ENCODE measurements around the gene SYNPO2L. TPM values are rescaled to one million over a fixed set of nuclear protein-coding genes. Genes with fewer than 3 reads are reported as not detected.
"Not testable (repeated sequence)": the region's sequence is repeated elsewhere in the genome, so short reads cannot be mapped to it uniquely, and the experiment has no call there.

Gene SYNPO2L
- total RNA-seq, 2 donors from 2014 or later: not detected

- H3K4me3 Mint-ChIP-seq: peak overlapping the region; percentile 91 to 93
- H3K27me3 Mint-ChIP-seq (ENCODE audit: low read depth): no peaks in the 10 kb centered on the region
- peak; percentile 20 to 70 for ATAC-seq (replicated peaks in 1 of 2)
- peak overlapping the region; percentile 73 for H3K27ac Mint-ChIP-seq
- H3K36me3 Mint-ChIP-seq (ENCODE audit: insufficient read depth in 2 of 2): peaks cover 3 to 6% of the 10 kb centered on the region in 2 donors
- DNase-seq: peak in 1 of 2 donors; percentile 28
- H3K9me3 Mint-ChIP-seq: no peaks in the 10 kb centered on the region
- peaks cover 18% of the 10 kb centered on the region for H3K4me1 Mint-ChIP-seq (ENCODE audit: low read depth)
Observed at GRCh38 chr10:73625004-73625883, 30.6 kb downstream of the SYNPO2L start.

- Mint-ChIP-seq H3K36me3 (ENCODE audit: insufficient read depth in 2 of 2) (peaks cover 3 to 6% of the 10 kb centered on the region in 2 donors), H3K4me3 (no peak overlapping the region), H3K9me3 (no peaks in the 10 kb centered on the region), H3K27me3 (ENCODE audit: low read depth) (no peaks in the 10 kb centered on the region), H3K4me1 (ENCODE audit: low read depth) (peaks cover 18% of the 10 kb centered on the region), H3K27ac (no peak overlapping the region)
- ATAC-seq (replicated peaks in 1 of 2) (no peak), DNase-seq (no peak)
Observed at GRCh38 chr10:73623056-73623455, 32.8 kb downstream of the SYNPO2L start.

GRCh38 chr10:73620974-73621373 is 34.9 kb downstream of the SYNPO2L start:
- not testable (repeated sequence) for H3K36me3 Mint-ChIP-seq (ENCODE audit: insufficient read depth in 2 of 2); ATAC-seq (replicated peaks in 1 of 2); H3K4me1 Mint-ChIP-seq (ENCODE audit: low read depth); H3K4me3 Mint-ChIP-seq; H3K9me3 Mint-ChIP-seq; H3K27me3 Mint-ChIP-seq (ENCODE audit: low read depth); H3K27ac Mint-ChIP-seq; DNase-seq

GRCh38 chr10:73617143-73617542 is 38.7 kb downstream of the SYNPO2L start:
- not testable (repeated sequence) for ATAC-seq (replicated peaks in 1 of 2); H3K27ac Mint-ChIP-seq; H3K4me3 Mint-ChIP-seq; H3K36me3 Mint-ChIP-seq (ENCODE audit: insufficient read depth in 2 of 2); H3K27me3 Mint-ChIP-seq (ENCODE audit: low read depth); H3K4me1 Mint-ChIP-seq (ENCODE audit: low read depth); H3K9me3 Mint-ChIP-seq; DNase-seq

GRCh38 chr10:73614720-73615119 is 41.1 kb downstream of the SYNPO2L start:
- DNase-seq (no peak), ATAC-seq (replicated peaks in 1 of 2) (no peak)
- Mint-ChIP-seq H3K4me3 (no peak overlapping the region), H3K9me3 (no peaks in the 10 kb centered on the region), H3K27me3 (ENCODE audit: low read depth) (no peaks in the 10 kb centered on the region), H3K4me1 (ENCODE audit: low read depth) (no peaks in the 10 kb centered on the region), H3K27ac (no peak overlapping the region), H3K36me3 (ENCODE audit: insufficient read depth in 2 of 2) (no peaks in the 10 kb centered on the region)

- no peak for DNase-seq
- H3K4me3 Mint-ChIP-seq: no peak overlapping the region
- ATAC-seq (replicated peaks in 1 of 2): no peak
- no peaks in the 10 kb centered on the region for H3K27me3 Mint-ChIP-seq (ENCODE audit: low read depth)
- H3K36me3 Mint-ChIP-seq (ENCODE audit: insufficient read depth in 2 of 2): no peaks in the 10 kb centered on the region
- no peaks in the 10 kb centered on the region for H3K4me1 Mint-ChIP-seq (ENCODE audit: low read depth)
- H3K27ac Mint-ChIP-seq: no peak overlapping the region
- H3K9me3 Mint-ChIP-seq: no peaks in the 10 kb centered on the region
Observed at GRCh38 chr10:73609116-73609515, 46.7 kb downstream of the SYNPO2L start.

- no peak overlapping the region for H3K4me3 Mint-ChIP-seq
- H3K36me3 Mint-ChIP-seq (ENCODE audit: insufficient read depth in 2 of 2): no peaks in the 10 kb centered on the region
- H3K27ac Mint-ChIP-seq: no peak overlapping the region
- H3K27me3 Mint-ChIP-seq (ENCODE audit: low read depth): no peaks in the 10 kb centered on the region
- ATAC-seq (replicated peaks in 1 of 2) (no peak), DNase-seq (no peak)
- H3K4me1 Mint-ChIP-seq (ENCODE audit: low read depth): no peaks in the 10 kb centered on the region
- no peaks in the 10 kb centered on the region for H3K9me3 Mint-ChIP-seq
Observed at GRCh38 chr10:73601486-73601921, 54.3 kb downstream of the SYNPO2L start.

GRCh38 chr10:73597346-73597745 is 58.5 kb downstream of the SYNPO2L start:
- no peak for ATAC-seq (replicated peaks in 1 of 2)
- no peaks in the 10 kb centered on the region for H3K36me3 Mint-ChIP-seq (ENCODE audit: insufficient read depth in 2 of 2)
- H3K4me1 Mint-ChIP-seq (ENCODE audit: low read depth): peaks cover 5% of the 10 kb centered on the region
- H3K27me3 Mint-ChIP-seq (ENCODE audit: low read depth): no peaks in the 10 kb centered on the region
- DNase-seq: no peak
- H3K4me3 Mint-ChIP-seq: no peak overlapping the region
- H3K9me3 Mint-ChIP-seq: no peaks in the 10 kb centered on the region
- no peak overlapping the region for H3K27ac Mint-ChIP-seq

Other genes with a start within 250 kb of the SYNPO2L start
- gene ANXA7, start 242.0 kb downstream of the SYNPO2L start, total RNA-seq: 100 to 1,000 TPM; 108 to 123 TPM
- gene MSS51, start 222.5 kb downstream of the SYNPO2L start, total RNA-seq: 1 to 10 TPM; 3.5 to 3.8 TPM
- 10 to 100 TPM; 42.6 to 45.7 TPM for gene PPP3CB, start 160.0 kb downstream of the SYNPO2L start, total RNA-seq
- 1 to 10 TPM; 2.4 to 4.1 TPM for gene USP54, start 64.7 kb downstream of the SYNPO2L start, total RNA-seq
- not detected for gene MYOZ1, start 14.6 kb downstream of the SYNPO2L start, total RNA-seq
- gene AGAP5, start 42.1 kb upstream of the SYNPO2L start, total RNA-seq: 10 to 100 TPM in 1 of 2 donors, 1 to 10 TPM in 1; 9.8 to 11.5 TPM
- 100 to 1,000 TPM; 105 to 119 TPM for gene SEC24C, start 88.3 kb upstream of the SYNPO2L start, total RNA-seq
- 10 to 100 TPM; 22.5 to 23.5 TPM for gene CHCHD1, start 126.0 kb upstream of the SYNPO2L start, total RNA-seq
- 10 to 100 TPM; 72.0 to 81.3 TPM for gene ZSWIM8, start 129.6 kb upstream of the SYNPO2L start, total RNA-seq
- 100 to 1,000 TPM; 120 to 127 TPM for gene NDST2, start 155.6 kb upstream of the SYNPO2L start, total RNA-seq
- 10 to 100 TPM; 25.0 to 30.3 TPM for gene CAMK2G, start 218.5 kb upstream of the SYNPO2L start, total RNA-seq

Measured in activated T-cell treated with anti-CD3 and anti-CD28 coated beads, Interleukin-2, amount 50 U/mL, for 72 hours (primary cell).